HG03354 (cell line): ENCODE data around the gene ABCB7.
"Not testable (repeated sequence)": the region's sequence is repeated elsewhere in the genome, so short reads cannot be mapped to it uniquely, and the experiment has no call there.

Experiments used
- ATAC-seq: cut with Tn5 transposase; IDR thresholded peaks from one replicate; pipeline ENCODE4 v1.9.1; 2021; ENCODE audit warnings: mild to moderate bottlenecking; ENCODE audit not compliant: unreplicated experiment, poor library complexity, severe bottlenecking

Gene ABCB7

GRCh38 chrX:75107863-75108509 lies 48.1 kb downstream of the ABCB7 start:
- ATAC-seq = no peak

- ATAC-seq = no peak
Measured at GRCh38 chrX:75106772-75107171, 49.3 kb downstream of the ABCB7 start.

- ATAC-seq = no peak
Measured at GRCh38 chrX:75096331-75096730, 59.8 kb downstream of the ABCB7 start.

GRCh38 chrX:75086731-75087195 lies 69.3 kb downstream of the ABCB7 start:
- no peak for ATAC-seq

GRCh38 chrX:75084757-75085156 lies 71.3 kb downstream of the ABCB7 start:
- ATAC-seq = no peak

- ATAC-seq = no peak
Measured at GRCh38 chrX:75076429-75076828, 79.7 kb downstream of the ABCB7 start.

- ATAC-seq = no peak
Measured at GRCh38 chrX:75074475-75074874, 81.6 kb downstream of the ABCB7 start.

- ATAC-seq = no peak
Measured at GRCh38 chrX:75071334-75071733, 84.7 kb downstream of the ABCB7 start.

GRCh38 chrX:75067931-75068330 lies 88.2 kb downstream of the ABCB7 start:
- no peak for ATAC-seq

- ATAC-seq = no peak
Measured at GRCh38 chrX:75061701-75062100, 94.4 kb downstream of the ABCB7 start.

- ATAC-seq = no peak
Measured at GRCh38 chrX:75051047-75051446, 105.0 kb downstream of the ABCB7 start.

- ATAC-seq = no peak
Measured at GRCh38 chrX:75045369-75045768, 110.7 kb downstream of the ABCB7 start.

GRCh38 chrX:75044142-75044541 lies 111.9 kb downstream of the ABCB7 start:
- ATAC-seq = not testable (repeated sequence)

GRCh38 chrX:75038925-75039324 lies 117.2 kb downstream of the ABCB7 start:
- ATAC-seq = no peak
